ENCODE measurements around the gene MGAT3. TPM values are rescaled to one million over a fixed set of nuclear protein-coding genes. Genes with fewer than 3 reads are reported as not detected.

Gene MGAT3
- total RNA-seq, 2 experiments from 2014 or later = 0.90 to 1.9 TPM

GRCh38 chr22:39515266-39516050, 58.6 kb downstream of the MGAT3 start:
- peaks cover 39% of the 10 kb centered on the region for H3K36me3 Mint-ChIP-seq (ENCODE audit: low read depth)
- DNase-seq (no peak), ATAC-seq (no peak)
- no peaks in the 10 kb centered on the region for H3K27me3 Mint-ChIP-seq
- no peak for TF ChIP-seq CTCF (IDR thresholded peaks at IDR 0.05)
- H3K9me3 Mint-ChIP-seq = no peaks in the 10 kb centered on the region
- H3K4me1 Mint-ChIP-seq (ENCODE audit: low read depth) = peaks cover 35% of the 10 kb centered on the region
- ChIA-PET CTCF (interaction anchor here (0.8 to 7.9 kb wide), 17 partner anchors 8 to 510 kb away, joined by 3 to 69 read pairs (median 8); partner anchors contain the start of genes MIEF1 and RPS19BP1), POLR2A (interaction anchor here (0.6 to 17.7 kb wide), 8 partner anchors 8 to 197 kb away, joined by 3 to 234 read pairs (median 6); partner anchors contain the start of genes ATF4, MIEF1 and RPS19BP1)
- no peak overlapping the region for H3K4me3 Mint-ChIP-seq
- peak overlapping the region; percentile 36 for H3K27ac Mint-ChIP-seq
- intact Hi-C loops (cut with micrococcal nuclease) = no loop called here

GRCh38 chr22:39517470-39517869, 60.7 kb downstream of the MGAT3 start:
- H3K27me3 Mint-ChIP-seq = no peaks in the 10 kb centered on the region
- intact Hi-C loops (cut with micrococcal nuclease) = no loop called here
- no peak overlapping the region for H3K27ac Mint-ChIP-seq
- H3K36me3 Mint-ChIP-seq (ENCODE audit: low read depth) = peaks cover 54% of the 10 kb centered on the region
- DNase-seq = no peak
- ATAC-seq = no peak
- H3K9me3 Mint-ChIP-seq = no peaks in the 10 kb centered on the region
- H3K4me3 Mint-ChIP-seq = no peak overlapping the region
- POLR2A ChIA-PET = interaction anchor here (1.2 to 17.7 kb wide), 9 partner anchors 9 to 201 kb away, joined by 3 to 234 read pairs (median 5); partner anchors contain the start of genes ATF4, MIEF1, RPL3 and RPS19BP1
- CTCF ChIA-PET = interaction anchor here (0.9 to 7.9 kb wide), 10 partner anchors 10 to 347 kb away, joined by 3 to 69 read pairs (median 6); partner anchors contain the start of gene MIEF1
- no peak for TF ChIP-seq CTCF (IDR thresholded peaks at IDR 0.05)
- peaks cover 43% of the 10 kb centered on the region for H3K4me1 Mint-ChIP-seq (ENCODE audit: low read depth)

- no peak for DNase-seq
- Mint-ChIP-seq H3K27ac (peak overlapping the region; percentile 98), H3K4me3 (peak overlapping the region; percentile 89), H3K27me3 (no peaks in the 10 kb centered on the region), H3K4me1 (ENCODE audit: low read depth) (peaks cover 51% of the 10 kb centered on the region), H3K36me3 (ENCODE audit: low read depth) (peaks cover 59% of the 10 kb centered on the region), H3K9me3 (no peaks in the 10 kb centered on the region)
- no peak for TF ChIP-seq CTCF (IDR thresholded peaks at IDR 0.05)
- POLR2A ChIA-PET = interaction anchor here (0.6 to 17.7 kb wide), 8 partner anchors 8 to 200 kb away, joined by 3 to 234 read pairs (median 8); partner anchors contain the start of genes ATF4, MIEF1, RPL3 and RPS19BP1
- intact Hi-C loops (cut with micrococcal nuclease) = no loop called here
- no peak for ATAC-seq
- CTCF ChIA-PET = interaction anchor here (0.9 to 7.9 kb wide), 7 partner anchors 11 to 348 kb away, joined by 5 to 69 read pairs (median 23); partner anchors contain the start of gene MIEF1
Observed at GRCh38 chr22:39518144-39518786, 61.5 kb downstream of the MGAT3 start.

- ChIA-PET CTCF (interaction anchor here (1.0 to 7.9 kb wide), 5 partner anchors 11 to 26 kb away, joined by 3 to 69 read pairs (median 4); partner anchors contain the start of gene MIEF1), POLR2A (interaction anchor here (0.5 to 17.7 kb wide), 16 partner anchors 4 to 525 kb away, joined by 3 to 234 read pairs (median 10); partner anchors contain the start of genes ATF4, MIEF1, RPL3 and RPS19BP1)
- DNase-seq (peak; percentile 52), ATAC-seq (peak; percentile 3)
- H3K4me3 Mint-ChIP-seq = peak overlapping the region; percentile 89
- peak overlapping the region; percentile 98 for H3K27ac Mint-ChIP-seq
- H3K9me3 Mint-ChIP-seq = no peaks in the 10 kb centered on the region
- no peaks in the 10 kb centered on the region for H3K27me3 Mint-ChIP-seq
- no peak for TF ChIP-seq CTCF (IDR thresholded peaks at IDR 0.05)
- intact Hi-C loops (cut with micrococcal nuclease) = no loop called here
- peaks cover 57% of the 10 kb centered on the region for H3K36me3 Mint-ChIP-seq (ENCODE audit: low read depth)
- H3K4me1 Mint-ChIP-seq (ENCODE audit: low read depth) = peaks cover 55% of the 10 kb centered on the region
Observed at GRCh38 chr22:39518996-39519680, 62.3 kb downstream of the MGAT3 start.

All from activated CD8-positive, alpha-beta T cell treated with anti-CD3 and anti-CD28 coated beads for 36 hours (primary cell).